ENCODE data around the gene PKN2.

DNA sequence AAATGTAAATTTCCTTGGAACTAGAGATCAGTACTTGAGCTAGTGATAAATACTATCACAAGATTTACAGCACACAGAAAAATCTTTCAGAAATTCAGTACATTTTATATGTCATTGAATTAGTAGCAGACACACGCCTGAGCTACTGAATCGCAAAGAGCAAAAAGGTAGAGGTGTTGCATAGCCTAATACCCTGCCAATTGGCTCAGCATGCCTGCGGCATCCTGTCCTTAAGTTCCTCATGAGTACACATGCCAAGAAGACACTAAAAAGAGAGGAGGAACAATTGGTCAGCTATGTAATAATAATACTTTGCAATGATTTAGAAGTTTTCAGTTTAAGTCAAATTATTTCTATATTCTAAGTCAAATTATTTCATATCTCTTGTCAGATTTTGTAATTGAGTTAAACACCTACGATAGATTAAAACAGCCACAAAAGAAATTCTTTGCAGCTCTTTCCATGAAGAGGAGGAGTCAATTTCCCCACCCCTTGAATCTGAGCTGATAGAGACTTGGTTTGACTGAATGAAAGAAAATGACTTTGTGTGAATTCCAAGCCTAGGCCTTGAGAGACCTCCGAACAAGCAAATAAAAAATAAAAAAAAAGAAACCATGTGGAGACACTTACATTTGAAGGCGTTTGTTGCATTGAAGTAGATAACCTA is 36.2 kb upstream of the PKN2 start:
- no peak for TF ChIP-seq POLR2AphosphoS5 (IDR thresholded peaks at IDR 0.05)
- TF ChIP-seq, protein P1, sequence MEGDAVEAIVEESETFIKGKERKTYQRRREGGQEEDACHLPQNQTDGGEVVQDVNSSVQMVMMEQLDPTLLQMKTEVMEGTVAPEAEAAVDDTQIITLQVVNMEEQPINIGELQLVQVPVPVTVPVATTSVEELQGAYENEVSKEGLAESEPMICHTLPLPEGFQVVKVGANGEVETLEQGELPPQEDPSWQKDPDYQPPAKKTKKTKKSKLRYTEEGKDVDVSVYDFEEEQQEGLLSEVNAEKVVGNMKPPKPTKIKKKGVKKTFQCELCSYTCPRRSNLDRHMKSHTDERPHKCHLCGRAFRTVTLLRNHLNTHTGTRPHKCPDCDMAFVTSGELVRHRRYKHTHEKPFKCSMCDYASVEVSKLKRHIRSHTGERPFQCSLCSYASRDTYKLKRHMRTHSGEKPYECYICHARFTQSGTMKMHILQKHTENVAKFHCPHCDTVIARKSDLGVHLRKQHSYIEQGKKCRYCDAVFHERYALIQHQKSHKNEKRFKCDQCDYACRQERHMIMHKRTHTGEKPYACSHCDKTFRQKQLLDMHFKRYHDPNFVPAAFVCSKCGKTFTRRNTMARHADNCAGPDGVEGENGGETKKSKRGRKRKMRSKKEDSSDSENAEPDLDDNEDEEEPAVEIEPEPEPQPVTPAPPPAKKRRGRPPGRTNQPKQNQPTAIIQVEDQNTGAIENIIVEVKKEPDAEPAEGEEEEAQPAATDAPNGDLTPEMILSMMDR (IDR thresholded peaks at IDR 0.05), result no peak
- no peak for TF ChIP-seq POLR2A (IDR thresholded peaks at IDR 0.05)

Data from gastroesophageal sphincter (tissue), 3 donors.